Pancreas (tissue), 10 donors: ENCODE measurements around the gene FRMD4A. TPM values are rescaled to one million over a fixed set of nuclear protein-coding genes. Genes with fewer than 3 reads are reported as not detected.

ENCODE experiments used
- ATAC-seq, 4 donors: fragments of 200-7000 bp; cut with Tn5 transposase; one replicate each; pipeline versions ENCODE4 v1.8.0 to v1.9.1; 2020; ENCODE audit warnings: mild to moderate bottlenecking in 4 of 4, moderate library complexity in 4 of 4
- DNase-seq, 6 donors: peaks; one replicate each; pipeline ENCODE4 v3.0.0-alpha.2; 2020
- FAIRE-seq: peaks from 2 replicates; lab custom pipeline; 2012; peaks lifted over from hg19 to GRCh38; lab: Jason Lieb, UNC
- H3K27ac ChIP-seq, 4 donors: fragments of 200-600 bp; sonication (generic); 1 replicate in 3 of 4; 2 replicates in 1 of 4; pipeline versions ENCODE4 v1.5.0 to v1.8.0; 2020
- H3K27me3 ChIP-seq, 4 donors: fragments of 200-600 bp; one replicate each; pipeline ENCODE4 v1.8.0; 2021
- H3K36me3 ChIP-seq, 3 donors: fragments of 200-600 bp; sonication (generic) in 1 of 3; one replicate each; pipeline versions ENCODE4 v1.5.0 to v1.8.0; 2020 to 2021
- H3K4me1 ChIP-seq, 3 donors: fragments of 200-600 bp; one replicate each; pipeline ENCODE4 v1.8.0; 2021
- H3K4me3 ChIP-seq, 4 donors: fragments of 200-600 bp; sonication (generic) in 2 of 4; one replicate each; pipeline versions ENCODE4 v1.5.0 to v1.8.0; 2020 to 2021
- H3K9me3 ChIP-seq, 4 donors: fragments of 200-600 bp; one replicate each; pipeline ENCODE4 v1.8.0; 2021
- WGBS, 2 donors: extraction: QIAGEN DNeasy Blood & Tissue Kit; methylation state at CpG; one replicate each; pipeline ENCODE4 v1.1.7; 2013; 5-methylcytosine and 5-hydroxymethylcytosine counted together
- intact Hi-C, 3 donors: fragments of 100-400 bp; cut with DNase I; formaldehyde crosslinking; loops; one replicate each; pipeline versions ENCODE4 v1.11.1 to v1.14.2; 2022
- polyA plus RNA-seq, 2 donors: library from polyadenylated mRNA; stranded (reverse); fragments of 200-250 nt; gene quantifications; one replicate each; pipeline ENCODE4 v1.2.3, GENCODE V29; 2013
- total RNA-seq, 6 donors: library from RNA; stranded (reverse); fragmentation: NEBNext Ultra II Directional in 4 of 6; extraction: Animal tissue kit (Norgen Biotek cat#: 25700) in 4 of 6; gene quantifications; one replicate each; pipeline versions ENCODE4 v1.2.1 to v1.2.4, GENCODE V29; 2021 to 2023
- TF ChIP-seq, protein P1 (sequence below), 4 donors: fragments of 200-600 bp; sonication (generic) in 3 of 4; IDR thresholded peaks; one replicate each; pipeline versions ENCODE4 v1.5.0 to v1.8.0; 2021; ENCODE audit warnings: antibody characterized with exemption in 4 of 4
- donor health status: healthy with polysubstance abuse.
- donor health status: DM: no; HTN: no; CAD: no; lungs with moderate emphysema.
- donor health status: DM: no; HTN: no; CAD: no.
- donor health status: control.
- donor health status: control.
- donor health status: Bipolar disorder and iron deficiency.
- donor health status: DM: yes; HTN: yes; CAD: no.
- donor health status: DM: no; HTN: no; CAD: no.
- donor health status: DM: no; HTN: no; CAD: no.
- donor health status: DM: yes; HTN: yes; CAD: no.

The FRMD4A gene
- total and polyA plus RNA-seq, 8 donors: 13.5 to 27.5 (median 18.7) TPM

DNA sequence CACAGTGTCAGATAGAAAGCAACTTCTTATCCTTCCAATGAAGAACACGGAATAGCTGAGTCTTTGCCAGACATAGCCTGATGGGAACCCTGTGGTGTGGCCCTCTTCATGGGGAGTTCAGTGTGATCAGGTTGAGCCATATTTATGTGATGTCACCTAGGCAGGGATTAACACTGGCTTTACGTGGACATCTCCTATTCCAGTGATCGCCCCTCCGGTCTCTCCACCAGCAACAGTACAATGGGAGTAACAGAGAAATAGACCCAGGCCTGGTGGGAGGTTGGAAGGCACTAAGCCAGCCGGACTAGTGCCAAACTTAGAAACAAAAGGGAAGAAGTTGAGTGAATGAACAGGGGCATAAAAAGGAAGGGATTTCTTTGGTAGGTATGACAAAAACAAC lies 385.9 kb downstream of the FRMD4A start:
- FAIRE-seq (no peak), DNase-seq (no peak), ATAC-seq (no peak)
- intact Hi-C loops: no loop called here
- 91 to 94% methylated on average over 5 of the region's 5 CpGs for WGBS, 2 donors
- TF ChIP-seq, protein P1, sequence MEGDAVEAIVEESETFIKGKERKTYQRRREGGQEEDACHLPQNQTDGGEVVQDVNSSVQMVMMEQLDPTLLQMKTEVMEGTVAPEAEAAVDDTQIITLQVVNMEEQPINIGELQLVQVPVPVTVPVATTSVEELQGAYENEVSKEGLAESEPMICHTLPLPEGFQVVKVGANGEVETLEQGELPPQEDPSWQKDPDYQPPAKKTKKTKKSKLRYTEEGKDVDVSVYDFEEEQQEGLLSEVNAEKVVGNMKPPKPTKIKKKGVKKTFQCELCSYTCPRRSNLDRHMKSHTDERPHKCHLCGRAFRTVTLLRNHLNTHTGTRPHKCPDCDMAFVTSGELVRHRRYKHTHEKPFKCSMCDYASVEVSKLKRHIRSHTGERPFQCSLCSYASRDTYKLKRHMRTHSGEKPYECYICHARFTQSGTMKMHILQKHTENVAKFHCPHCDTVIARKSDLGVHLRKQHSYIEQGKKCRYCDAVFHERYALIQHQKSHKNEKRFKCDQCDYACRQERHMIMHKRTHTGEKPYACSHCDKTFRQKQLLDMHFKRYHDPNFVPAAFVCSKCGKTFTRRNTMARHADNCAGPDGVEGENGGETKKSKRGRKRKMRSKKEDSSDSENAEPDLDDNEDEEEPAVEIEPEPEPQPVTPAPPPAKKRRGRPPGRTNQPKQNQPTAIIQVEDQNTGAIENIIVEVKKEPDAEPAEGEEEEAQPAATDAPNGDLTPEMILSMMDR (IDR thresholded peaks at IDR 0.05): no peak
- Histone ChIP-seq H3K4me3 (no peak overlapping the region), H3K27me3 (no peaks in the 10 kb centered on the region), H3K36me3 (no peaks in the 10 kb centered on the region), H3K27ac (no peak overlapping the region), H3K4me1 (no peaks in the 10 kb centered on the region), H3K9me3 (no peaks in the 10 kb centered on the region)

DNA sequence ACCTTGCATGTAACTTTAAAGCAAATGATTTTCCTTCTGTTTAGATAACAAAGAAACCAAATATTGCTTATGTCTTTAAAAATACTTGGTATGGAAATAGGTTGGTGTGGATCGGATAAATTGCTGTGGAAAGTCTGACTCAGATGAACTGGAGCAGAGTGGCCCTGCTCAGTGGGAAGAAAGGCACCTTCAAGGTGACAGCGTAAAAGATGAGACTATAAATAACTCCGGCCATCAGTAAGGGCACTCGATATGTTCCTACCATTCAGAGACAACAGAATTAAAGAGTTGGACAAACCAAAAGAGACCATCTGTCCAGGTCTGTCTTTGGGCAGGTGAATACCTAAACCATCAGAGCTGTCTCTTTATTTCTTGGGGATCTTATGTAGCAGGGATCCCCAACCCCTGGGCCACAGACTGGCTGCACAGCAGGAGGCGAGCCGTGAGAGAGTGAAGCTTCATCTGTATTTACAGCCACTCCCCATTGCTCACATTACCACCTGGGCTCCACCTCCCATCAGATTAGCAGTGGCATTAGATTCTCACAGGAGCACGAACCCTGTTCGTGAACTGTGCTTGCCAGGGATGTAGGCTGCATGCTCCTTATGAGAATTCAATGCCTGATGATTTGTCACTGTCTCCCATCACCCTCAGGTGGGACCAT lies 386.9 kb downstream of the FRMD4A start:
- no peak for FAIRE-seq

DNA sequence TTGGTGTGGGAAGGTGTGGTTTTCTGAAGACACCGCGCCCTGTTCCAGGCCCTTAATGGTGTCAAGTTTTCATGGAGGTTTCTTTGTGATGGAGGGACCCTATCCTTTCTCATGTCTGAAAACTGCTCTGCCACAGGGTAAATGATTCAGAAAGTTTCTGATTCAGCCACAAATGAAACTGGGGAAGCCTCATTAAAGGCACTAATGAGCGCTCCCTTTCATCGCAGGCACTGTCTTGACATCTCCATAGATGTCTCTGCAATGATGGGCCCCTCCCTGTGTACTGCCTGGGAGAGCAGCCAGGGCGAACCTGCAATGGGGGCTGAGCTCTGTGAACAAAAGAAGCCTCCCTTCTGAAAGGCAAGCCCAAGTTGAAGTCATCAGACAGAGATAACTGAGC lies 388.7 kb downstream of the FRMD4A start:
- ATAC-seq: no peak

More for the DNA sequence above, 386.9 kb downstream of the FRMD4A start:
- DNase-seq: no peak
- TF ChIP-seq, protein P1 (IDR thresholded peaks at IDR 0.05): no peak
- no peaks in the 10 kb centered on the region for H3K36me3 ChIP-seq
- no peaks in the 10 kb centered on the region for H3K27me3 ChIP-seq
- no peaks in the 10 kb centered on the region for H3K4me1 ChIP-seq
- no peak overlapping the region for H3K27ac ChIP-seq
- 45 to 82% methylated on average over 8 of the region's 8 CpGs for WGBS, 2 donors
- intact Hi-C loops: no loop called here
- peak in 1 of 4 donors; percentile 28 for ATAC-seq
- H3K4me3 ChIP-seq: no peak overlapping the region
- H3K9me3 ChIP-seq: no peaks in the 10 kb centered on the region

DNA sequence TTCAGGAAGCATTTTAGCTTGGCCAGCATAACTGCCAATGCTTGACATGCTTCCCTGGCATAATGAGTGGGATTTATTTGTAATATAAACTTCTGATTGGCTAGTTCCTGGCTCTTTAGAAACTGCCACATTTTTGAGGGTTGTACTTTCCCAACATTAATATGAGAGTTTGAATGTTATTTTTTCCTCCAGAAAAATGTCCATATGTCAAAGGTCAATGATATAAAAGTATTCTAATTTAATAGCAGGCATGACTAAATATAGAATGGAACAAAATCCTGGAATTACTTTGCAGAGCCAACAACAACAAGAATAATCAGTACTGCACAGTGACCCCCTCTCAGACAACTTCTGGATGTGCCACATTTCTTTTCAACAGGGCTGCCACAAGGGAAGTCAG lies 391.3 kb downstream of the FRMD4A start:
- intact Hi-C loops: no loop called here
- no peak for ATAC-seq
- no peak overlapping the region for H3K27ac ChIP-seq

More for the DNA sequence above, 388.7 kb downstream of the FRMD4A start:
- no peak for FAIRE-seq
- TF ChIP-seq, protein P1 (IDR thresholded peaks at IDR 0.05): no peak
- no peaks in the 10 kb centered on the region for H3K36me3 ChIP-seq
- no peak for DNase-seq
- no peaks in the 10 kb centered on the region for H3K27me3 ChIP-seq
- 75 to 76% methylated on average over 5 of the region's 5 CpGs for WGBS, 2 donors
- H3K4me3 ChIP-seq: no peak overlapping the region
- no peaks in the 10 kb centered on the region for H3K9me3 ChIP-seq
- no peak overlapping the region for H3K27ac ChIP-seq
- no peaks in the 10 kb centered on the region for H3K4me1 ChIP-seq
- intact Hi-C loops: no loop called here

DNA sequence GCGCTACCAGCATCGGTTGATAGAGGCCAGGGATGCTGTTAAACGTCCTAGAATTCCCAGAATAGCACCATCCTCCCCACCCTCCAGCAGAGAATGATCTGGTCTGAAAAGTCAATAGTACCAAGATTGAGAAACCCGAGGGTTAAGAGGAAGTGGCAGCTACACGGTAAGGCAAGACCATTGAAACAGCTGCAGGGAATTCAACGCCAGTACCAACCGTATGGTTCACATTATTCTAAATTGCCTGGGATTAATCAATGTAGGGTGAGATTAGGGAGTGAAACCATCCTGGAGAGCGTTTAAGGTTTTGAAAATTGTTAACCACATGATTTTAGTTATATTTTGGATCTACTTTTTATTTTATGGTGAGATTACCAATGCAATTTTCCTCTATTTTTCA lies 391.8 kb downstream of the FRMD4A start:
- 58 to 64% methylated on average over 8 of the region's 8 CpGs for WGBS, 2 donors

More for the DNA sequence above, 391.3 kb downstream of the FRMD4A start:
- no peak for DNase-seq
- no peak for FAIRE-seq
- H3K4me1 ChIP-seq: no peaks in the 10 kb centered on the region
- H3K4me3 ChIP-seq: no peak overlapping the region
- no peaks in the 10 kb centered on the region for H3K27me3 ChIP-seq
- H3K9me3 ChIP-seq: no peaks in the 10 kb centered on the region
- TF ChIP-seq, protein P1 (IDR thresholded peaks at IDR 0.05): no peak
- H3K36me3 ChIP-seq: no peaks in the 10 kb centered on the region

More for the DNA sequence above, 391.8 kb downstream of the FRMD4A start:
- Histone ChIP-seq H3K27ac (no peak overlapping the region), H3K27me3 (no peaks in the 10 kb centered on the region), H3K4me3 (no peak overlapping the region), H3K4me1 (no peaks in the 10 kb centered on the region), H3K36me3 (no peaks in the 10 kb centered on the region), H3K9me3 (no peaks in the 10 kb centered on the region)
- no peak for ATAC-seq
- no peak for FAIRE-seq
- TF ChIP-seq, protein P1 (IDR thresholded peaks at IDR 0.05): no peak
- no peak for DNase-seq
- intact Hi-C loops: no loop called here
